ENCODE measurements around the gene CSRP1. TPM values are rescaled to one million over a fixed set of nuclear protein-coding genes. Genes with fewer than 3 reads are reported as not detected.

Gene CSRP1
- total and polyA plus RNA-seq, 4 experiments from 2014 or later = 34.2 to 79.3 (median 55.3) TPM

- ChIA-PET CTCF (ENCODE audit: partially characterized antibody) (interaction anchor here (0.8 to 24.2 kb wide), 2 partner anchors 21 to 59 kb away, joined by 3 to 714 read pairs; no protein-coding TSS in a partner anchor), POLR2A (ENCODE audit: partially characterized antibody) (interaction anchor here (0.6 to 5.0 kb wide), 5 partner anchors 9 to 1278 kb away, joined by 4 to 40 read pairs (median 5); no protein-coding TSS in a partner anchor)
- intact Hi-C loops (cut with micrococcal nuclease) = loop anchor here (1.0 kb wide), 1 partner anchor 25 kb away; no protein-coding TSS in a partner anchor
- DNase-seq = no peak
- Histone ChIP-seq H3K9me3 (ENCODE audit: control insufficient read depth in 1 of 2, low read length in 2 of 2) (no peaks in the 10 kb centered on the region), H3K27ac (ENCODE audit: low read depth, low read length) (peak overlapping the region; percentile 70), H3K4me3 (ENCODE audit: low read length in 2 of 2) (peak overlapping the region in 1 of 2 donors; percentile 83), H3K36me3 (ENCODE audit: insufficient read depth, low read length) (no peaks in the 10 kb centered on the region), H3K27me3 (ENCODE audit: insufficient read depth, low read length) (no peaks in the 10 kb centered on the region), H3K4me1 (ENCODE audit: insufficient read depth, low read length) (peaks cover 37% of the 10 kb centered on the region)
- Mint-ChIP-seq H3K4me3 (peak overlapping the region; percentile 85 to 94 (median 88)), H3K27me3 (no peaks in the 10 kb centered on the region), H3K36me3 (peaks cover 0 to 2% of the 10 kb centered on the region in 2 donors), H3K4me1 (peaks cover 34 to 52% (median 43%) of the 10 kb centered on the region in 4 donors), H3K9me3 (no peaks in the 10 kb centered on the region), H3K27ac (peak overlapping the region; percentile 82 to 95 (median 93))
Measured at GRCh38 chr1:201507360-201507675, 395 bp upstream of the CSRP1 start.

- no peaks in the 10 kb centered on the region for H3K27me3 ChIP-seq (ENCODE audit: insufficient read depth, low read length)
- no peaks in the 10 kb centered on the region for H3K27me3 Mint-ChIP-seq
- CTCF ChIA-PET (ENCODE audit: partially characterized antibody) = interaction anchor here (1.0 to 24.2 kb wide), 2 partner anchors 20 to 58 kb away, joined by 3 to 714 read pairs; no protein-coding TSS in a partner anchor
- peaks cover 0 to 2% of the 10 kb centered on the region in 2 donors for H3K36me3 Mint-ChIP-seq
- H3K4me1 Mint-ChIP-seq = peaks cover 35 to 55% (median 44%) of the 10 kb centered on the region in 4 donors
- POLR2A ChIA-PET (ENCODE audit: partially characterized antibody) = interaction anchor here (0.8 to 5.0 kb wide), 2 partner anchors 25 to 37 kb away, joined by 3 to 40 read pairs; partner anchors contain the start of gene PHLDA3
- intact Hi-C loops (cut with micrococcal nuclease) = no loop called here
- H3K27ac Mint-ChIP-seq = peak overlapping the region; percentile 85 to 96 (median 92)
- H3K9me3 ChIP-seq (ENCODE audit: control insufficient read depth in 1 of 2, low read length in 2 of 2) = no peaks in the 10 kb centered on the region
- no peaks in the 10 kb centered on the region for H3K9me3 Mint-ChIP-seq
- DNase-seq = no peak
- no peaks in the 10 kb centered on the region for H3K36me3 ChIP-seq (ENCODE audit: insufficient read depth, low read length)
- H3K4me3 ChIP-seq (ENCODE audit: low read length in 2 of 2) = peak overlapping the region; percentile 8 to 83
- peak overlapping the region; percentile 70 for H3K27ac ChIP-seq (ENCODE audit: low read depth, low read length)
- H3K4me3 Mint-ChIP-seq = peak overlapping the region; percentile 91 to 94 (median 92)
- peaks cover 37% of the 10 kb centered on the region for H3K4me1 ChIP-seq (ENCODE audit: insufficient read depth, low read length)
Measured at GRCh38 chr1:201506092-201506491, 831 bp downstream of the CSRP1 start.

GRCh38 chr1:201505503-201505890, 1.4 kb downstream of the CSRP1 start:
- H3K4me1 ChIP-seq (ENCODE audit: insufficient read depth, low read length) = peaks cover 37% of the 10 kb centered on the region
- intact Hi-C loops (cut with micrococcal nuclease) = no loop called here
- H3K4me3 ChIP-seq (ENCODE audit: low read length in 2 of 2) = no peak overlapping the region
- Mint-ChIP-seq H3K9me3 (no peaks in the 10 kb centered on the region), H3K4me3 (peak overlapping the region; percentile 91 to 94 (median 92)), H3K4me1 (peaks cover 35 to 61% (median 44%) of the 10 kb centered on the region in 4 donors), H3K36me3 (peaks cover 0 to 2% of the 10 kb centered on the region in 2 donors), H3K27me3 (no peaks in the 10 kb centered on the region), H3K27ac (peak overlapping the region in 6 of 7 donors; percentile 50 to 94 (median 88))
- no peak for DNase-seq
- H3K27me3 ChIP-seq (ENCODE audit: insufficient read depth, low read length) = no peaks in the 10 kb centered on the region
- H3K27ac ChIP-seq (ENCODE audit: low read depth, low read length) = no peak overlapping the region
- no peaks in the 10 kb centered on the region for H3K36me3 ChIP-seq (ENCODE audit: insufficient read depth, low read length)
- ChIA-PET POLR2A (ENCODE audit: partially characterized antibody) (interaction anchor here (0.8 to 5.0 kb wide), 2 partner anchors 24 to 37 kb away, joined by 3 to 40 read pairs; partner anchors contain the start of gene PHLDA3), CTCF (ENCODE audit: partially characterized antibody) (interaction anchor here (1.0 to 24.2 kb wide), 2 partner anchors 19 to 58 kb away, joined by 3 to 714 read pairs; no protein-coding TSS in a partner anchor)
- no peaks in the 10 kb centered on the region for H3K9me3 ChIP-seq (ENCODE audit: control insufficient read depth in 1 of 2, low read length in 2 of 2)

GRCh38 chr1:201504799-201505502, 2.0 kb downstream of the CSRP1 start:
- H3K9me3 Mint-ChIP-seq = no peaks in the 10 kb centered on the region
- H3K4me3 Mint-ChIP-seq = peak overlapping the region; percentile 52 to 92 (median 92)
- H3K27ac Mint-ChIP-seq = peak overlapping the region; percentile 2 to 92 (median 78)
- Histone ChIP-seq H3K4me1 (ENCODE audit: insufficient read depth, low read length) (peaks cover 37% of the 10 kb centered on the region), H3K4me3 (ENCODE audit: low read length in 2 of 2) (no peak overlapping the region), H3K9me3 (ENCODE audit: control insufficient read depth in 1 of 2, low read length in 2 of 2) (no peaks in the 10 kb centered on the region), H3K27ac (ENCODE audit: low read depth, low read length) (no peak overlapping the region), H3K27me3 (ENCODE audit: insufficient read depth, low read length) (no peaks in the 10 kb centered on the region), H3K36me3 (ENCODE audit: insufficient read depth, low read length) (no peaks in the 10 kb centered on the region)
- H3K36me3 Mint-ChIP-seq = peaks cover 0 to 2% of the 10 kb centered on the region in 2 donors
- H3K4me1 Mint-ChIP-seq = peaks cover 34 to 58% (median 45%) of the 10 kb centered on the region in 4 donors
- CTCF ChIA-PET (ENCODE audit: partially characterized antibody) = interaction anchor here (7.1 to 24.2 kb wide), 2 partner anchors 7 to 19 kb away, joined by 110 to 714 read pairs; no protein-coding TSS in a partner anchor
- no peaks in the 10 kb centered on the region for H3K27me3 Mint-ChIP-seq
- POLR2A ChIA-PET (ENCODE audit: partially characterized antibody) = interaction anchor here (5.0 kb wide), 1 partner anchor 24 kb away, joined by 40 read pairs; no protein-coding TSS in a partner anchor
- intact Hi-C loops (cut with micrococcal nuclease) = no loop called here
- DNase-seq = no peak

- H3K27ac Mint-ChIP-seq = no peak overlapping the region
Measured at GRCh38 chr1:201504179-201504631, 2.7 kb downstream of the CSRP1 start.

GRCh38 chr1:201503397-201504176, 3.3 kb downstream of the CSRP1 start:
- no peak for DNase-seq
- H3K27me3 Mint-ChIP-seq = no peaks in the 10 kb centered on the region
- Histone ChIP-seq H3K9me3 (ENCODE audit: control insufficient read depth in 1 of 2, low read length in 2 of 2) (no peaks in the 10 kb centered on the region), H3K27me3 (ENCODE audit: insufficient read depth, low read length) (no peaks in the 10 kb centered on the region), H3K4me3 (ENCODE audit: low read length in 2 of 2) (no peak overlapping the region), H3K36me3 (ENCODE audit: insufficient read depth, low read length) (no peaks in the 10 kb centered on the region), H3K27ac (ENCODE audit: low read depth, low read length) (no peak overlapping the region), H3K4me1 (ENCODE audit: insufficient read depth, low read length) (peaks cover 37% of the 10 kb centered on the region)
- ChIA-PET POLR2A (ENCODE audit: partially characterized antibody) (interaction anchor here (0.9 to 5.0 kb wide), 2 partner anchors 10 to 23 kb away, joined by 3 to 40 read pairs; no protein-coding TSS in a partner anchor), CTCF (ENCODE audit: partially characterized antibody) (interaction anchor here (1.1 to 24.2 kb wide), 4 partner anchors 8 to 56 kb away, joined by 3 to 714 read pairs (median 56); no protein-coding TSS in a partner anchor)
- intact Hi-C loops (cut with micrococcal nuclease) = no loop called here
- H3K36me3 Mint-ChIP-seq = peaks cover 0 to 4% of the 10 kb centered on the region in 2 donors
- H3K4me1 Mint-ChIP-seq = peaks cover 26 to 62% (median 39%) of the 10 kb centered on the region in 4 donors
- no peak overlapping the region for H3K27ac Mint-ChIP-seq
- H3K9me3 Mint-ChIP-seq = no peaks in the 10 kb centered on the region
- H3K4me3 Mint-ChIP-seq = no peak overlapping the region

More at GRCh38 chr1:201504179-201504631, 2.7 kb downstream of the CSRP1 start:
- Mint-ChIP-seq H3K4me1 (peaks cover 28 to 60% (median 40%) of the 10 kb centered on the region in 4 donors), H3K27me3 (no peaks in the 10 kb centered on the region), H3K9me3 (no peaks in the 10 kb centered on the region), H3K36me3 (peaks cover 0 to 4% of the 10 kb centered on the region in 2 donors), H3K4me3 (no peak overlapping the region)
- no peak for DNase-seq
- Histone ChIP-seq H3K9me3 (ENCODE audit: control insufficient read depth in 1 of 2, low read length in 2 of 2) (no peaks in the 10 kb centered on the region), H3K27ac (ENCODE audit: low read depth, low read length) (no peak overlapping the region), H3K4me3 (ENCODE audit: low read length in 2 of 2) (no peak overlapping the region), H3K4me1 (ENCODE audit: insufficient read depth, low read length) (peaks cover 37% of the 10 kb centered on the region), H3K36me3 (ENCODE audit: insufficient read depth, low read length) (no peaks in the 10 kb centered on the region), H3K27me3 (ENCODE audit: insufficient read depth, low read length) (no peaks in the 10 kb centered on the region)
- ChIA-PET CTCF (ENCODE audit: partially characterized antibody) (interaction anchor here (1.1 to 24.2 kb wide), 3 partner anchors 8 to 18 kb away, joined by 3 to 714 read pairs (median 110); no protein-coding TSS in a partner anchor), POLR2A (ENCODE audit: partially characterized antibody) (interaction anchor here (0.9 to 5.0 kb wide), 2 partner anchors 9 to 23 kb away, joined by 3 to 40 read pairs; no protein-coding TSS in a partner anchor)
- intact Hi-C loops (cut with micrococcal nuclease) = no loop called here

Measured in CD4-positive, alpha-beta memory T cell (primary cell).